ENCODE results near the gene GULP1.

- TF ChIP-seq ZC3H10 (CRISPR knock-in tag; IDR thresholded peaks at IDR 0.05) = no peak
- TF ChIP-seq ARNTL (CRISPR knock-in tag; IDR thresholded peaks at IDR 0.05; ENCODE audit: borderline replicate concordance, low read depth) = no peak
Observed at GRCh38 chr2:188404341-188405004, 112.8 kb downstream of the GULP1 start.
